ENCODE data around the gene QRSL1. TPM values are rescaled to one million over a fixed set of nuclear protein-coding genes. Genes with fewer than 3 reads are reported as not detected.

The QRSL1 gene
- total RNA-seq, 1 donor from 2014 or later: 22.6 TPM

DNA sequence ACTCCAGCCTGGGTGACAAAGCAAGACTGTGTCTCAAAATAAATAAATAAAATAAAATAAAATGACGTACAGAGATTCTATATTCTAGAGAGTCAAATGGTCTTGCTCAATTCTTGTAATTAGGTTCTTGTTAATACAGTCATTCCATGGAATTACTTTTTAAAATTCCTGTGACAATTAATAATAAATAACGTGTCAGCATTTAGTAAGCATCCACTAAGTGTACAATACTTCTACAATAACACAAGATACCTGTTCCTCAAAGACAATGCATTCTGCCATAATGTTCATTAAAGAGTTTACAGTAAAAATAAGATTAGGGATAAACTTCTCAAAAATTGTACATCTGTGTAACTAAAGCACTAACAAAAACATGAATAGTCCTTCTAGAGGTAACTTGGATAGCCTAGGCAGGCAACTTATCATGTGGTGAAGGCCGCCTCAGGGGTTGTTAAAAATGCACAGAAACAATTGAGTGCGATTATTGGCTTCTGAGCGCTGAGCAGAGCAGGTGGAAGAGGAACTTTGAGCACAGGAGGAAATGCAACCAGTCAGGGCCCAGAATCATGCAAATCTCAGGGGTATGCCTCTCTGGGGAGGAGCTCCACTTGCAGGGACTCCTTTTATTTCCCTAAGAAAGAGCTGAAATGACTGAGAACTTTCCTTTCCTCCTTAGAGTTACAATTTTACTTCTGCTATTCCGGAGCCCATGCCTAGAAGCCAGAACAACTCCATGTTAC lies 37.1 kb downstream of the QRSL1 start:
- no peaks in the 10 kb centered on the region for H3K27me3 ChIP-seq (ENCODE audit: control insufficient read depth, insufficient read depth, low read length)
- H3K36me3 ChIP-seq (ENCODE audit: control insufficient read depth, insufficient read depth, low read length): peaks cover 4% of the 10 kb centered on the region
- TF ChIP-seq, protein P1, sequence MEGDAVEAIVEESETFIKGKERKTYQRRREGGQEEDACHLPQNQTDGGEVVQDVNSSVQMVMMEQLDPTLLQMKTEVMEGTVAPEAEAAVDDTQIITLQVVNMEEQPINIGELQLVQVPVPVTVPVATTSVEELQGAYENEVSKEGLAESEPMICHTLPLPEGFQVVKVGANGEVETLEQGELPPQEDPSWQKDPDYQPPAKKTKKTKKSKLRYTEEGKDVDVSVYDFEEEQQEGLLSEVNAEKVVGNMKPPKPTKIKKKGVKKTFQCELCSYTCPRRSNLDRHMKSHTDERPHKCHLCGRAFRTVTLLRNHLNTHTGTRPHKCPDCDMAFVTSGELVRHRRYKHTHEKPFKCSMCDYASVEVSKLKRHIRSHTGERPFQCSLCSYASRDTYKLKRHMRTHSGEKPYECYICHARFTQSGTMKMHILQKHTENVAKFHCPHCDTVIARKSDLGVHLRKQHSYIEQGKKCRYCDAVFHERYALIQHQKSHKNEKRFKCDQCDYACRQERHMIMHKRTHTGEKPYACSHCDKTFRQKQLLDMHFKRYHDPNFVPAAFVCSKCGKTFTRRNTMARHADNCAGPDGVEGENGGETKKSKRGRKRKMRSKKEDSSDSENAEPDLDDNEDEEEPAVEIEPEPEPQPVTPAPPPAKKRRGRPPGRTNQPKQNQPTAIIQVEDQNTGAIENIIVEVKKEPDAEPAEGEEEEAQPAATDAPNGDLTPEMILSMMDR (IDR thresholded peaks at IDR 0.05; ENCODE audit: insufficient read depth, low read length, severe bottlenecking): no peak
- FAIRE-seq (no peak), DNase-seq (ENCODE audit: low read depth) (no peak)
- H3K4me3 ChIP-seq (ENCODE audit: low read depth, low read length): no peak overlapping the region

DNA sequence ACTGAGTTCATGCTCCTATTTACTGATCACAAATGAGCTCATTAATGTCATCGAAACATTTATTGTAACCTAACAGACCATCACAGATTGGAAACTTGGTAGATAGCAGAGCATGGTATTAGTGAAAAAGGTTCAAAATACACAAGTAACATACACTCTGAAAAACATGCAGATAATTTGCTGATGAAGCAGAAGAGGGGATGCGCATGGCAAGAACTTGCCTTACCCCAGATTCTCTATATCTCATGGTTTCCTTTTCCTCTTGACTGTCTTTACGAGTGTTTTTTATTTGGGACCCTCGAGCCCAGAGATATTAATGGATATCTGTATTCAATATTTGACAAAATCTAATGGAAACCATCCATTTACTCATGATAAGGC lies 37.6 kb downstream of the QRSL1 start:
- DNase-seq (ENCODE audit: low read depth) (no peak), FAIRE-seq (no peak)
- Histone ChIP-seq H3K27me3 (ENCODE audit: control insufficient read depth, insufficient read depth, low read length) (no peaks in the 10 kb centered on the region), H3K4me3 (ENCODE audit: low read depth, low read length) (no peak overlapping the region), H3K36me3 (ENCODE audit: control insufficient read depth, insufficient read depth, low read length) (peaks cover 4% of the 10 kb centered on the region)
- TF ChIP-seq, protein P1 (IDR thresholded peaks at IDR 0.05; ENCODE audit: insufficient read depth, low read length, severe bottlenecking): no peak

DNA sequence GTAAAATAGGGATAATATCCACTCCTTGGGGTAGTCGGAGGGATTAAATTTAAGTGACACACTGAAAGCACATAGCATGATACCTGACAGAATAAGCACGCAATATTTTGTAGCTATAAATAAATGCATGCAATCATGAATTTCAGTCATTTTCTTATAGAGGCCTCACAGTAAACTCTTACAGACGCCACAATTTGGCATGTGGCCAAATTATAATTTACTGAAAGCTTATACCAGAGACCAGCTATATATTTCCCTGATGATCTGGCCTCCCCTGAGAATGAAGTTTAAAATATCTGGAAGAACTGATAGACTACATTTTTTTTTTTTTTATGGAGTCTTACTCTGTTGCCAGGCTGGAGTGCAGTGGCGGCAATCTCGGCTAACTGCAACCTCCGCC lies 40.9 kb downstream of the QRSL1 start:
- FAIRE-seq: no peak

GRCh38 chr6:106671651-106672050 lies 42.3 kb downstream of the QRSL1 start:
- DNase-seq (ENCODE audit: low read depth): no peak
- no peak for FAIRE-seq
- Histone ChIP-seq H3K27me3 (ENCODE audit: control insufficient read depth, insufficient read depth, low read length) (no peaks in the 10 kb centered on the region), H3K36me3 (ENCODE audit: control insufficient read depth, insufficient read depth, low read length) (no peaks in the 10 kb centered on the region), H3K4me3 (ENCODE audit: low read depth, low read length) (no peak overlapping the region)
- TF ChIP-seq, protein P1 (IDR thresholded peaks at IDR 0.05; ENCODE audit: insufficient read depth, low read length, severe bottlenecking): no peak

More for the DNA sequence above, 40.9 kb downstream of the QRSL1 start:
- TF ChIP-seq, protein P1 (IDR thresholded peaks at IDR 0.05; ENCODE audit: insufficient read depth, low read length, severe bottlenecking): no peak
- no peak for DNase-seq (ENCODE audit: low read depth)
- Histone ChIP-seq H3K4me3 (ENCODE audit: low read depth, low read length) (no peak overlapping the region), H3K27me3 (ENCODE audit: control insufficient read depth, insufficient read depth, low read length) (no peaks in the 10 kb centered on the region), H3K36me3 (ENCODE audit: control insufficient read depth, insufficient read depth, low read length) (no peaks in the 10 kb centered on the region)

DNA sequence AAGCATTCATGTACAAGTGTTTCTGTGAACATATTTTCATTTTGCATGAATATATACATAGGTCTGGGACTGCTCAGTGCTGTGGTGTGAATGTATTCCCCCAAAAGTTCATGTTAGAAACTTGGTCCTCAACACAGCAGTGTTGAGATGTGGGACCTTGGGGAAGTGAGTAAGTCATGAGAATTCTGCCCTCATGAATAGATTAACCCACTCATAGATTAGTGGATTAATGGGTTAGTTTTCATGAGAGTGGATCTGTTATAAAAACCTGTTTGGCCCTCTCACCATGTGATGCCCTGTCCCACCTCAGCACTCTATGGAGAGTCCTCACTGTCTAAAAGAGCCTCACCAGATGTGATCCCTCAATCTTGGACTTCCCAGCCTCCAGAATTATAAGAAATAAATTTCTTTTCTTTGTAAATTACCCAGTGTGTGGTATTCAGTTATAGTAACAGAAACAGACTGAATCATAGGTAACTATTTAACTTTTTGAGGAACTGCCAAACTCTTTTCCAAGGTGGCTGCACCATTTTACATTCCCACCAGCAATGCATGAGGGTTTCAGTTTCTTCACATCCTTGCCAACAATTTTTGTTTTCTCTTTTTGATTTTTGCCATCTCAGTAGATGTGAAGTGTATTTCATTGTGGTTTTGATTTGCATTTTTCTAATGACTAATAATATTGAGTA lies 45.3 kb downstream of the QRSL1 start:
- no peak overlapping the region for H3K4me3 ChIP-seq (ENCODE audit: low read depth, low read length)
- TF ChIP-seq, protein P1 (IDR thresholded peaks at IDR 0.05; ENCODE audit: insufficient read depth, low read length, severe bottlenecking): no peak
- FAIRE-seq: no peak

More for the DNA sequence above, 45.3 kb downstream of the QRSL1 start:
- H3K27me3 ChIP-seq (ENCODE audit: control insufficient read depth, insufficient read depth, low read length): no peaks in the 10 kb centered on the region
- no peaks in the 10 kb centered on the region for H3K36me3 ChIP-seq (ENCODE audit: control insufficient read depth, insufficient read depth, low read length)
- no peak for DNase-seq (ENCODE audit: low read depth)

All from bronchial epithelial cell (primary cell).